Kidney capillary endothelial cell (primary cell): ENCODE results near the gene MGMT.

ENCODE experiments used
- DNase-seq: peaks from one replicate; pipeline ENCODE4 v3.0.0-alpha.2; 2018; ENCODE audit warnings: low spot score

The MGMT gene

DNA sequence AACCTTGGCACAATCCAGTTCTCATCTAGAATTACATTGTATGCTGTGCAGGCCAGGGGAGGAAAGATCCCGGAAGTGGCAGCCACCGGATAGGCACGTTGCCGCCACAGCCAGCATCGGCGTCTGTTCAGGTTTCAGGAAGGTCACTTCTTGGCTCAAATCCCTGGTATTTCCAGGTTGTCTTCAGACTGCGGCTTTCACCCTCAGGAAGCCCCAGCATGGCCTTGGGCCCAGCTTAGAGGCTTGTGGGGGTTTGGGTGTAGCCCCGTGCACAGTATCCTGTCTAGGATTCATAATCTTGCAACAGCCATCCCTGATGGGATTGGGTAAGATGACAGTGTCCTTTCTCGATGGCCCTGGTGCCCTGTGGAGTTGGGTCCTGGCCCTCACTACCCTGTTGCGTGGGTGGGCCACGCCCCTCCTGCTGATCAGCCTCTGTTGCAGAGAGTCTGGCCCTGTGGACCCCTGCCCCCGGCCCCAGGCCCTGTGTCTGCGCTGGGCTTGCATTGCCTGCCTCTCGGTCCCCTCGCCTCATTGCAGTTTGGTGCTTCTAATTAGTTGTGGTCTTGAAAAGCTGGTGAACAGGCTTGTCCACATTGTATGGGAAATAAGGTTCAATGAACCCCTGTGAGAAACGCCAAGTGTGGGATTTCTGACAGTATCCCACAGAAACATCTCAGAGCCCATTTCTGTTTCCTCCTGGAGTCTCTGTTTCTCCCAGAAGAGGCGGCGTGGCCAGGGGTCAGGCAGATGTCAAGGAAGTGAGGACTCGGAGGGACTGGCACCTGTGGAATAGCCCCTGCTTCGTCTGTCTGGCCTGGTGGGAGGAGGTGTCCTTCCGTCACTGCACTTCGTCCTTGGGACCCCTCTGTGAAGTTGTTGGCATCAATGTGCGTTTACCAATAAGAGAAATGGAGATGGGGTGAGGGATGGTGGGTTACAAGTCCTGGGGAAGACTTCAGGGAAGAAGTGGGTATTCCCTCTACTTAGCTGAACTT, 77.5 kb downstream of the MGMT start:
- peak; percentile 22 for DNase-seq

DNA sequence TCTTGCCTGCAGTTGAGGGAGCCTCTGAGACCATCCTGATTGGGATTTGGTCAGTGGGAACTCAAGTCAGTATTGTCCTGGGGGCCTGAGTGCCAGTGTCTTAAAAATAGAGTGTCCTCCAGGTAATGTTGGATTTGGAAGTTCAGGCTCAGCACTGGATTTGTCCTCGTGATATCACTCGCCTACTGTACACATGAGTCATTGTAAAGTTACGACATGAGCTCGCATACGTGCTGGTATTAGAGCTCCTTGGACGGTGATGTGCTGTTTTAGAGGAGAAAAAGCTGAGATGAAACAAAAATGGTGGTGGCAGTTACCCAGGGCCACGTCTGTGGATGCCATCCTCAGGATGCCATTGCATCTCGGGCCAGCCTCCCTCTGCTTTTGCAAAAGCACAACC, 78.2 kb downstream of the MGMT start:
- DNase-seq = no peak

DNA sequence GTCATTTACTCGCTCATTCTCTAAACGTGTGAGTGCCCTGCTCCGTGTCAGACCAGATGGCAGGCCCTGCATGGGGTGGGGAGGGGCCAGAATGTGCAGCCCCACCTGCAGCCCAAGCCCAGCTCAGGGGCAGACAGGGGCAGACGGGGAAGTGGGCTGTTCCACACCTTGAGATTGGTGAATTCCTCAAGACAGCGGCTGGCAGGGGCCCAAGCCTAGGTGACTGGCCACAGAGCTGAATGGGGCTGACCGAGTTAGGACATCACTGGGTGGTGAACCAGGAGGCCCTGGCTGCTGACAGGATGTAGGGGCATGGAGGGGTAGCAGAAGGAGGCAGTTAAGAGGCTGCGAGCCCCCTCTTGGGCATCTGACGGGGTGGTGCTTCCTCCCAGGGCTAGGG, 79.1 kb downstream of the MGMT start:
- DNase-seq = no peak

DNA sequence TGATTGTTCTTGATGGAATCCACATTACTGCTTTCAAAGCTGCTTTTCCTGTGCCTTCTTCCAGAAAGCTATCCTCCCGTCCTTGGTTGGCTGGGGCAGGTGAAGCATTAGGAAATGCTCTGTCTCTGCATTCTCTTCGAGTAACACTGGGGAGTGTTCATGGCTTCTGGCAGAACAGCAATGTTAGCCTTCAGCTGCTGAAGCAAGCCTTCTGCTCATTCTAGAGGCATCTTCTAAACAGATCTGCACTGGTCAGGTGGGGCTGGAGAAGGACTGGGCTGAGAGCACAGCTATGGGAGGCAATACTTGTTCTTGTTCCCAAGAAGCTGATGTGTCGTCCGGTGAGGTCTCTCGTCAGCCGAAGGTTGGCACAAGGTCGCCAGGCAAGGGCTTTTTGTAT, 80.6 kb downstream of the MGMT start:
- DNase-seq = no peak

DNA sequence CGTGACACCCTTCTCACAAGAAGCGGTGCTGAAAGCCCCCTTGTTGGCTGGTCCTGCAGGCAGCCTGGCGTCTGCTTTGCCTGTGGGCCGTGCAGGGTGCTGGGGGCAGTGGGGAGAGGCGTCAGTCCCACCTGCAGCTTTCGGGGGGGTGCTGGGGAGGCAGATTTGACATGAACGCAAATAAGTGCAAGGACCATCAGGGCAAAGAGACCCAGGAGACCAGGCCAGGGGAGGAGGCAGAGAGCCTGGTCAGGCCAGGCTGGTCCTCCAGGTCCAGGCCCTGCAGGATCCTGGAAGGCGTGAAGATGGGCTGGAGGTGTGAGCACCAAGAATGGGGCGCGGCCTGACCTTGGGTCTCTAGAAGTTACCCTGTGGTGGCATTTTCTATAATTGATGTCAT, 81.6 kb downstream of the MGMT start:
- DNase-seq = no peak

DNA sequence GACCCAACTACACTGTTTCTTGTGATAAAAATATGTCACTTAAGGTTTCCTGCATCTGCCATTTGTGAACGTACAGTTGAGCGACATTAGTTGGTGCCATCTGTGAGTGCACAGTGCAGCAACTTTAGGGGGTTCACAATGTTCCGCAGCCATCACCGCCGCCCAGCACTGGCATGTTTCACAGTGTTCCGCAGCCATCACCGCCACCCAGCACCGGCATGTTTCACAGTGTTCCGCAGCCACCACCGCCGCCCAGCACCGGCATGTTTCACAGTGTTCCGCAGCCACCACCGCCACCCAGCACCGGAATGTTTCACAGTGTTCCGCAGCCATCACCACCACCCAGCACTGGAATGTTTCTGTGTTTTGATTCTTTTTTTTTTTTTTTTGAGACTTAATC, 83.0 kb downstream of the MGMT start:
- DNase-seq = no peak

DNA sequence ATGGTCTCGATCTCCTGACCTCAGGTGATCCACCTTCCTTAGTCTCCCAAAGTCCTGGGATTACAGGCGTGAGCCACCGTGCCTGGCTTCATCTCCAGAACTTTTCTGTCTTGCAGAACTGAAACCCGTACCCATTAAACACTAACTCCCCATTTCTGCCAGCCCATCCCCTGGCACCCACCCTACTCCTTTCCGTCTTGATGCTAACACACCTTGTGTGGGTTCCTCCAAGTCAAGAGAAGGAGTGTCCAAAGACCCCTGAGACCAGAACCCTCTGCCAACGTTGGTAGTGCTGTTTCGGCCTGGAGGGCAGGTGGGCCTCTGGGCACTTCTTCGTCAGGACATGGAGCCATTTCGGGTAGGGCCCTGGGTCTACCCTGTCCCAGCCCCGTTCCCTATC, 83.6 kb downstream of the MGMT start:
- DNase-seq = no peak

DNA sequence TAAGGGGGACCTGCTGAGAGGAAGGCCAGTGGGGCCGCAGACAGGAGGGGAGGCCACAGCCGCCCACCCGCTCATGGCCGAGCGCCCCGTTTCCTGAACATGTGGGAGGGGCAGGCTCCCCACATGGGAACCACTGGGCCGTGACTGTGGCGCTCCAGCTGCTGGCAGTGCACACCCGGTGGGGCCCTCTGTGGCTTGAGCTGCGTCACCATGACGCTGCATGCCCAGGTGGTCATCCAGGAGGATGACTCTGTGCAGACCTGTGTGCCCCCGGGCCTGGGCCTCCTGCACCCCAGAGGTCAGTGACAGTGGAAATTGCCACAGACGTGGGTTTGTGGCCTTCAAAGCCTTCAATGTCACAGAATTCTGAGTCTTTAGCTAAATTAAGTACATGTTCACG, 85.1 kb downstream of the MGMT start:
- no peak for DNase-seq

DNA sequence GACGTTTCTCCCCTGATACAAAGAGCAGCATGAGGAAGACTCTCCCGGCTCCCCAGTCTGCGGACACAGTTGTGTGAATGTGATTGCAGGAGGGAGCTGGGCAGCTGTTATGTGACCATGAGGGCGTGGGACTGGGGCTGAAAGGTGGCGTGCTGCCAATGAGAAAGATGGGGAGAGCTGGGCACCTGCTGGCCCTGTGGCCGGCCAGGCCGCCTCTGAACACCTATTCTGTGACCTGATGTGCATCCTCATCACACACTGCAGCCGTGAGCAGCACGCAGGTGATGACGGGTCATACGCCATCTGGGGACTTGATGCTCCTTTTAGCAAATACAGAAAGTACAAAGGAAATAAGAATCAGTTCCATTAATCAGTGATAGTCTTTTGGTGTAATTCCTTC, 86.9 kb downstream of the MGMT start:
- DNase-seq = no peak

DNA sequence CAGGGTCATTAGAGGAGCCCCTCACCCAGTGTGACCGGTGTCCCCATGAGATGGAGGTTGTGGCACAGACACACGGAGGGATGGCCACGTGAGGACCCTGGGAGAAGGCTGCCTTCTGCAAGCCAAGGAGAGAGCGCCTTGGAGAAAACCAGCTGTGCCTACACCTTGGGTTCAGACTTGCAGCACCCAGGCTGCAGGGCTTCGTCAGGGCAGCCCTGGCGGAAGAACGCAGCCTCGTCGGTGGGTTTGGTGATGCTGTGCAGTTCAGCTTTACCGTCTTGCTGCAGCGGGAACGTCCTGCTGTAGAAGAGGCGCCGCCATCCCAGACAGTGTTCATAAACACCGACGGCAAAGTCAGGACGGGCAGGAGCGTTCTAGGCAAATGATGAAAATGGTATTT, 89.3 kb downstream of the MGMT start:
- no peak for DNase-seq

DNA sequence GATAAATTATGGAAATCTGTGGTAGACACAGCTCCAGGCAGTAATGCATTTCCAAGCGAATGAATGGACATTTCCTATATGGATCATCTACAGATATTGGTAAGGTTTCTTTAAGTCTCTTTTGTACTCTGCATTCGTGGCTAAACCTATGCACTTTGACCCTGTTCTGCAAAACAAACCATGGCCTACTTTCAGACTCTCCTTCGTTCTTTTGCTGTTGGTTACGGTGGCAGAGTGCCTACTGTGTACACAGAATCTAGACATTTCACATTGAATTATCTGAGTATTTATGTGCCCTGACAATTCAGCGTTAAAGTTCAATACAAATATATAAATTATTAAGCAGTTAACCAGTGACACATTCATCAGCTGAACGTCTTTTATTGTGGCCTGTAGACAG, 93.3 kb downstream of the MGMT start:
- DNase-seq = no peak

DNA sequence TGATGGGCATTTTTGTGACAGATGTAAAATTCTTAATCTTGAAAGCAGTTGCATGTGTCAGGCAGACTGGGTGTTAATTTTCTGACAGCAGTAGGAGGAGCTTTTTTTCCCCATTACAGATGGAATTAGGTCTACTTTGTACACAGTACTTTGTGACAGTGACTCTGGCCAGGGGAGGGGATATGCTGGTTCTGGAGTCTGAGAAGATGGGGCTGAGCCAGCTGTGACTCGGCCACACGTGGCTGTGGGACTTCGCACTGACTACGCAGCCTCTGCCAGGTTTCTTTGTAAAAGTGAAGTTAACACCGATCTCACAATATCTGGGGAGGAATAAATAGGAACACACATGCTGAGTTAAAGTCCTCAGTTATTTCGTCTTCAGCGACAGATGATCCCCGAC, 95.4 kb downstream of the MGMT start:
- DNase-seq = no peak

DNA sequence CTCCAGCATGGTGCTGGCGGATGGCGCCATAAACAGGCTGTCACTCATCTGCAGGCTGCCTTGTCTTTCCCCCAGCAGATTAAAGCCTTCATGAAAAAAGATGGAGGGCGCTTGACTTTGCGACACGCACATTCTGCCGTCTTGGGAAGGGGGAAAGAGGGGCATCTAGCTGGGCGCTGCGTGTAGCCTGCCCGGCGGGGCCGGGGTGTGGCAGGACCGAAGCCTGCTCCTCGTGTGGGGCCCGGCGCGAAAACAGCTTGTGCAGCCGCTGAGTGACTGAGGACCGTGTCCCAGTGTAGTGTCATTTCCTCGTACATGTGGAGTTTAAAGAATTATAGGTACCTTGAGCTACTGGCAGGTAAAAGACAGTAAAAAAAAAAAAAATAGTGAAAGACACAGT, 97.9 kb downstream of the MGMT start:
- DNase-seq = no peak

DNA sequence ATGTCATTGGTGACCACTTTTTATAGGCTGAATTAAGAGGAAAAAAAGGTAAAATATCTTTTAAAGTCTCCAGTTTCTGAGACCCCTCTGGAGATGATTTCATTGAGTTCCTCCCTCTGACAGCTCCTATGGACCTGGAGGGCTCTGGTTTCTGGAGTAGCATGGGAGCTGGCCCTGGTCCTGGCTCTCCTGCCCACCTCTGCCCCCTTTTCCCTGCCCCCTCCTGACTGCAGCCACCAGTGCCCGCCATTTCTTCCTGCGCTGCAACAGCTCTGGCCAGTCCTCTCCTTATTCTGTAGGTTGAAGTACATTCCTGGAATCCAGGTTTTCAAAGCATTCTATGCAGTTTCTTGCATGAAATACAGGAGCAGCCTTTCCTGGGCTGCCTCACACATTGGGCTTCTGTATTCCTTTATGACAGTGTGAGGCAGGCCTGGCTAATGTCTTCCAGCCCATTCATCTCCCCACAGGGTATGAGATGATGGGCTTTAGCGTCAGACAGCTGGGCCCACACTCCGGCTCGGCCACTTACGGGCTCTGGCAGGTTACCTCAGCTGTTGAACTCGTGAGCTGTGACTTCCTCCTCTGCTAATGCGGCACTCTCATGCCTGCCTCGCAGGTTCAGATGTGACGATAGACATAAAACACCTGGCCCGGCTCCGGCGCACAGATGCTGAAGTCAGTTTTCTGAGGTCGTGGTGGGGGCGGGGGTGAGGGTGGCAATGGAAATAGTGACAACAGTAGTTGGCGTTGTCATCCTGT, 101.7 kb downstream of the MGMT start:
- DNase-seq = no peak

DNA sequence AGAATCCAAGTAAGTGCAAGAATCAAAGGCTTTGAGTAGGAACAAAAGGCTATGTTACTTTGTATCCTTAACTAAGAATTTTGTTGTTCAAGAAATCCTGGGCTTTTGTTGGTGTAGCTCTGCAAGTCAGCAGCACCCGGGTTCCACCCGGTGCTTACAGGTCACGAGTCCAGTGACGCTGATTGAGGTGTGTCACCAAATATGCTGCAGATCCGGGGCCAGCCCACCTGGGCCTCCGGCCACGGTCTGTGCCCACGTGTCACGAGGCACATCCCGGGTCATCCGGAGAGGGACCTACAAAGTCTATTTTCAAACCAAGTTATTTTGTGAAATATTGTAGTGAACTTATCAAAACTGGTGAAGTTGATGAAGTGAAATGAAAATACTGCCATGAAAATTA, 103.1 kb downstream of the MGMT start:
- no peak for DNase-seq

DNA sequence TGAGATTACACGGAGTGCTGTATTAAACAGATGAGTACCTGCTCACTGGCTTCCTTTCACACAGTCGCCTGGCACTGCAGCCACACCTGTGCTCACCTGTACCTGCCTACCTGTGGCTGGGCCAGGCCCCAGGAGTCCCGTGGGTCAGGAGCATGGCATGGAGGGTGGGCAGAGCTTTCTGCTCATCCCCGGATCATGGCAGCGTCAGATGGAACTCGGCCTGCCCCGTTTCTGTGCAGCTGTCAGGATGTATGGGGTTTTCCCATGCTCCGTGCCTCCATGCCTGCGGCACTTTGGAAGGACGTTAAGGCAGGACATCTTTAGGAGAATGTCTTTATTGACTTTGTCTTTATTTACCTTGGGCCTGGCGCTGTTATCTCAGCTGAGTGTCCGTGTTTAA, 112.2 kb downstream of the MGMT start:
- no peak for DNase-seq

DNA sequence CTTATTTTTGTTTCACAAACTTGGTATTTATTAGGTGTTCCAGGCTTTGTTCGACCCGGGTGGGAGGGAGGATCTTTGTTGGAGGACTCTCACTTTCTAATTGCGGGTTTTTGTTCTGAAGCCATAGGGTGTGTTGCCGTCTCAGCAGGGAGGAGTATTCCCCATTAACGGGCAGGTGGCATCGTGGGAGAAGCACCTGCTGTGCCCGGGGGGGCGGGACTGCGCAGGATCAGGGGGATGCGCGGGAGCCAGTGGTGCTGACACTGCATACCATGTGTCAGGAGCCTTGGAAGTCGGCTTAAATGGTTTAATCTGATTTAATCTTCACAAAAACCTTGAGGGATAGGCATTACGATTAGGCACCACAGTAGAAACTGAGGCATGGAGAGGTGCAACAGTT, 113.0 kb downstream of the MGMT start:
- no peak for DNase-seq

DNA sequence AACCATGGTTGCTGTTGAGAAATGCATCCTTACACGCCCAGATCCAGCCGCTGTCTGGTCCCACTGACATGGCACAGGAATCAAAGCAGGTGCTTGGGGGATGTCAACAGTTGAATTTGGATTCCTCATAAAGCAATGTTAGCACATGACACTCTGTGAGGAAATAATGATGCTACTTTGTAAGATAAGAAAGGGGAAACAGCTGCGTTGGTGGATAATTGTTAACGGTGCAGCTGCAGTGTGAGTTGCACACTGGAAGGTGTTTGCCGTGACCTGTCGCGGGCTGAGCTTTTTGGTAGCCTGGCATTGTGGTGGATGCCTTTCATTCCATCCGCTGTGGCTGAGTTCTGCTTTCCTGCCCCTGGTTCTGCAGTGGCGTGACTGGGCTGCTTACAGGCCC, 113.9 kb downstream of the MGMT start:
- no peak for DNase-seq

DNA sequence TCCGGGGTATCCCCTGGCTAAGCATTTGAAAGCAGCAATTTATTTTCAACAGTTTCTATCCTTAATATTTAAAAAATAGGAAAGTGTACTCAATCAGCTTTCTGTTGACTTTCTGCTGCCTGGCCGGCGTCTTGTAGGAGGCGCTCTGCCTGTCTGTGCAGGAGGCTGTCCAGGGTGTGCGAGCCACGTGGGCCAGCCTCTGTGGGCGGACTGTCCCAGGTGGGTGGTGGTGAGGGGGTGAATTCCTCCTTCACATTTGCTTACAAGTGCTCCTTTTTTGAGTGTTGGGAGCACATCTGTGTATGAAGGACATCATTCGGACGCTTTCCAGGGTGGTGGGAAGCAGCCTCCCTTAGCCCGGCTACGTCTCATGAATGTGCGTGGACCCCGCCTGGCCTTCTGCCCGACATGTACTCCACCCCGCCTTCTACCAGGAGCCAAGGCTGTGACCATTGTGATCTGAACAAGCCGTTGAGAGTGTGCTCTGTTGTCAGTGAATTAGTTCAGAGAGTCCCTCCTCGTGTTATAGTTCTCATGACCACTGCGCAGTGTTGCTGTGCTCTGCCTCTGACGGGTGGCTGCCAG, 114.9 kb downstream of the MGMT start:
- no peak for DNase-seq

DNA sequence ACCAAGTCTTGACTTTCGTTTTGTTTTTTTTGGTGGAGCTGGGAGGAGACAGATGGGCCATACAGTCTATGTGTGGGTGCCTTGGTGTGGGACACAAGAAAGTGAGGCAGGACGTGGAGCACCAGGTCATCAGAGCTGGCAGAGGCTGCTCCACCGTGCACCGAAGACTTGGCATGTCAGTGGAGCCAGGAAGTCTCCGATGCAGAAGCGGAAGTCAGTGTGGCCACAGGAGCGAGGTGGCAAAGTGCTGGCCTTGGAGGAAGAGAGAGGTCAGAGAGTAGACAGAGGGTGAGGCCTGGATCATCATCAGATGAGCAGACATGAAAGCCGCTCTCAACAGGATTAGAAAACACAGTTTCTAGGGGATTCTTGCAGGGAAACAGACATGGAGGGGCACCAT, 116.8 kb downstream of the MGMT start:
- DNase-seq = no peak

DNA sequence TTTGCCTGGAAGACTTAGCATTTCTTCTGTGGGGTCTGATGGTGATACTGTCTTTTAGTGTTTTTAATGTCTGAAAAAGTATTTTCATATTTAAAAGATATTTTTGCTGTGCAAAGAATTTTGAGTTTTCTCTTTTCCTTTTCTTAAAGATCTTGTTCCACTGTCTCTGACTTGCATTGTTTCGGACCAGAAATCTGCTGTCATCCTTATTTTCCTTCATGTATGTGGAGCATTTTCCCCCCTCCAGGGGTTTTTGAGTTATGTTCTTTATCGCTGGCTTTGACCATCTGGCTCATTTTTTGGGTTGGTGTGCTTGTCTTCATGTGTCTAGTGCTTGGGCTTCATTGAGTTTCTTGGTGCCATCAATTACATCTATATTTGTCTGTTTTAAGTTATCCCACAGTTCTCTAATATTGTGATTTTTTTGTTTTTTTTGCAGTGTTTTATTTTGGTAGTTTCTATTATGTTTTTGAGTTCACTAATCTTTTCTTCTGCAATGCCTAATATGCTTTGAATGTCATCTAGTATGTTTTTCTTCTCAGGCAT, 119.9 kb downstream of the MGMT start:
- peak; percentile 15 for DNase-seq

DNA sequence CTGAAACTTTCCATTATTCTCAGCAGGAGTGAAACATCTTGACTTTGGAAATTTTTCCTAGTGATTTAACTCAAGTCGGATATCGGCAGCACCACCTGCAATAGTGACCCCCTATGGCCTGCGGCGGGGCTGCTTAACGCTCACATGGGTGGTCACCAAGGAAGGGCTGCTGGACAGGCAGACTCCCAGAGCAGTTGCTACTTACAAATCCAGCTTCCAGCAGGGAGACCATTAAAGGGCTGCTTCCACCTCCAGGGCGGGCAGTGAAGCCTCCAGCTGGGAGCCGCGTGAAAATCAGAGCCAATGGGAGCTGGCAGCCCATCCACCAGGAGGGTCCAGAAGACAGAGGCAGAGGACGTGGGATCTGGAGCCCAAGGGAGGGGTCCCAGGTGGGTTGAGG, 122.5 kb downstream of the MGMT start:
- no peak for DNase-seq

DNA sequence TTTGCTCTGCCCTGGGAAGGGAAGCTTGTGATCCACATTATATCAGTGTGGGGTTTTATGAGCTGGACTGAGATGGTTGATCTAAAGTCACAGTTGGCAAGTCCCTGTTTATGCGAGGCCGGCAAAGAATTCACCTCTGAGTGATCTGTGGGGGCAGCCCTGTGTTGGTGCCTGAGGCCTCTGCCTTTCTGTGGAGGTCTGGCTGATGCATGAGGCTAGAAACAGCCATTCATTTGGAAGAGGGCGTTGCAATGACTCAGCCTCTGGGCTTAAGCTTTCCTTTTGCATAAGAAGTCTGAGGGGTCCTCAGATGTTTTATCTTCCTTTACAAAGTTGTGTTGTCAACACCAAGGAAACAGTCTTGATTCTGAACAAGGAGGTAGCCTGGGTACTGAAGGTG, 126.9 kb downstream of the MGMT start:
- DNase-seq = no peak
